UCSD-AML1 (cell line): ENCODE measurements around the gene TRNP1.

Experiments used
- DNase-seq: peaks from one replicate; lab custom pipeline; 2025; ENCODE audit not compliant: unreplicated experiment; lab: John Stamatoyannopoulos, UW

Gene TRNP1

GRCh38 chr1:27025718-27026117 is 32.2 kb downstream of the TRNP1 start:
- no peak for DNase-seq

GRCh38 chr1:27026621-27027574 is 33.4 kb downstream of the TRNP1 start:
- no peak for DNase-seq

GRCh38 chr1:27027575-27028250 is 34.2 kb downstream of the TRNP1 start:
- no peak for DNase-seq

GRCh38 chr1:27029517-27029916 is 36.0 kb downstream of the TRNP1 start:
- DNase-seq, result no peak

- no peak for DNase-seq
Measured at GRCh38 chr1:27031235-27032118, 38.0 kb downstream of the TRNP1 start.

- no peak for DNase-seq
Measured at GRCh38 chr1:27032119-27032461, 38.6 kb downstream of the TRNP1 start.

GRCh38 chr1:27033043-27033746 is 39.7 kb downstream of the TRNP1 start:
- DNase-seq, result no peak

GRCh38 chr1:27035344-27035743 is 41.9 kb downstream of the TRNP1 start:
- DNase-seq, result no peak

GRCh38 chr1:27036718-27037117 is 43.2 kb downstream of the TRNP1 start:
- no peak for DNase-seq

- no peak for DNase-seq
Measured at GRCh38 chr1:27037518-27037917, 44.0 kb downstream of the TRNP1 start.

GRCh38 chr1:27038020-27038419 is 44.5 kb downstream of the TRNP1 start:
- no peak for DNase-seq

GRCh38 chr1:27042670-27043069 is 49.2 kb downstream of the TRNP1 start:
- DNase-seq, result no peak

GRCh38 chr1:27044613-27045151 is 51.2 kb downstream of the TRNP1 start:
- peak; percentile 88 for DNase-seq

- peak; percentile 70 for DNase-seq
Measured at GRCh38 chr1:27045973-27046558, 52.6 kb downstream of the TRNP1 start.

- DNase-seq, result no peak
Measured at GRCh38 chr1:27047914-27048313, 54.4 kb downstream of the TRNP1 start.

GRCh38 chr1:27049100-27049499 is 55.6 kb downstream of the TRNP1 start:
- DNase-seq, result no peak

GRCh38 chr1:27049607-27050006 is 56.1 kb downstream of the TRNP1 start:
- DNase-seq, result no peak
